Measurements from ENCODE around the gene MINK1.
A peak's percentile ranks its signal among the peaks of the same experiment; 100 is the strongest.

MINK1 gene

GRCh38 chr17:4800462-4801196 lies 32.5 kb upstream of the MINK1 start:
- no peak for DNase-seq (ENCODE audit: low read depth)
- no peak for TF ChIP-seq CTCF (conservative IDR thresholded peaks at IDR 0.05; ENCODE audit: control insufficient read depth, insufficient read depth, low read depth, low read length)
- H3K4me3 ChIP-seq (ENCODE audit: control insufficient read depth, low read depth, low read length) = no peak overlapping the region

GRCh38 chr17:4802228-4802627 lies 30.9 kb upstream of the MINK1 start, which contains the start of gene C17orf114:
C17orf114 (minus strand) TSS chr17:4802328.
- H3K4me3 ChIP-seq (ENCODE audit: control insufficient read depth, low read depth, low read length) = no peak within 1 kb of the TSS
- no peak for DNase-seq (ENCODE audit: low read depth)
- TF ChIP-seq CTCF (conservative IDR thresholded peaks at IDR 0.05; ENCODE audit: control insufficient read depth, insufficient read depth, low read depth, low read length) = no peak

- TF ChIP-seq CTCF (conservative IDR thresholded peaks at IDR 0.05; ENCODE audit: control insufficient read depth, insufficient read depth, low read depth, low read length) = no peak
- DNase-seq (ENCODE audit: low read depth) = no peak
- peak overlapping the region; percentile 69 for H3K4me3 ChIP-seq (ENCODE audit: control insufficient read depth, low read depth, low read length)
Measured at GRCh38 chr17:4806456-4806776, 26.7 kb upstream of the MINK1 start.

GRCh38 chr17:4806777-4807604 lies 26.1 kb upstream of the MINK1 start, which contains the start of gene PLD2:
PLD2 (plus strand) TSS chr17:4807152; CDS start chr17:4807773, 621 bp downstream.
- H3K4me3 ChIP-seq (ENCODE audit: control insufficient read depth, low read depth, low read length) = peak within 1 kb of the TSS; percentile 69
- no peak for TF ChIP-seq CTCF (conservative IDR thresholded peaks at IDR 0.05; ENCODE audit: control insufficient read depth, insufficient read depth, low read depth, low read length)
- DNase-seq (ENCODE audit: low read depth) = peak; percentile 63

- H3K4me3 ChIP-seq (ENCODE audit: control insufficient read depth, low read depth, low read length) = peak overlapping the region; percentile 65
- no peak for TF ChIP-seq CTCF (conservative IDR thresholded peaks at IDR 0.05; ENCODE audit: control insufficient read depth, insufficient read depth, low read depth, low read length)
- no peak for DNase-seq (ENCODE audit: low read depth)
Measured at GRCh38 chr17:4807605-4808377, 25.3 kb upstream of the MINK1 start.

- no peak for TF ChIP-seq CTCF (conservative IDR thresholded peaks at IDR 0.05; ENCODE audit: control insufficient read depth, insufficient read depth, low read depth, low read length)
- H3K4me3 ChIP-seq (ENCODE audit: control insufficient read depth, low read depth, low read length) = no peak overlapping the region
- DNase-seq (ENCODE audit: low read depth) = no peak
Measured at GRCh38 chr17:4808378-4808767, 24.8 kb upstream of the MINK1 start.
